Progenitor cell of endocrine pancreas (in vitro differentiated cells): ENCODE results near the gene FAM8A1. TPM values are rescaled to one million over a fixed set of nuclear protein-coding genes. Genes with fewer than 3 reads are reported as not detected.

Experiments
- DNase-seq: peaks from one replicate; pipeline ENCODE4 v3.0.0; 2021; ENCODE audit warnings: low spot score; ENCODE audit not compliant: unreplicated experiment
- H3K27ac Mint-ChIP-seq: 2 replicates; pipeline ENCODE4 v1.8.0; 2021; ENCODE audit warnings: mild to moderate bottlenecking, moderate library complexity, mixed read lengths
- H3K27me3 Mint-ChIP-seq: 2 replicates; pipeline ENCODE4 v1.8.0; 2021; ENCODE audit warnings: mixed read lengths
- H3K36me3 Mint-ChIP-seq: 2 replicates; pipeline ENCODE4 v1.8.0; 2022; ENCODE audit warnings: mixed read lengths; ENCODE audit not compliant: insufficient read depth
- H3K4me1 Mint-ChIP-seq: 2 replicates; pipeline ENCODE4 v1.8.0; 2021; ENCODE audit warnings: low read depth, mixed read lengths
- H3K4me3 Mint-ChIP-seq: 2 replicates; pipeline ENCODE4 v1.8.0; 2021; ENCODE audit warnings: low read depth, mild to moderate bottlenecking, moderate library complexity, mixed read lengths
- H3K9me3 Mint-ChIP-seq: 2 replicates; pipeline ENCODE4 v1.8.0; 2021; ENCODE audit warnings: low read depth, mixed read lengths
- CTCF ChIP-seq: fragments of 200-600 bp; sonication (generic); IDR thresholded peaks from one replicate; pipeline ENCODE4 v1.5.0; 2021; ENCODE audit warnings: antibody characterized with exemption, mild to moderate bottlenecking; ENCODE audit not compliant: unreplicated experiment
- total RNA-seq: library from RNA; stranded (reverse); gene quantifications from 2 replicates; pipeline ENCODE4 v1.2.1, GENCODE V29; 2021

FAM8A1 gene
- total RNA-seq, 1 donor from 2014 or later, result 19.4 TPM

GRCh38 chr6:17630511-17631073 lies 30.5 kb downstream of the FAM8A1 start:
- TF ChIP-seq CTCF, result no peak
- H3K4me1 Mint-ChIP-seq, result peaks cover 8% of the 10 kb centered on the region
- H3K4me3 Mint-ChIP-seq, result no peak overlapping the region

GRCh38 chr6:17632934-17633333 lies 32.8 kb downstream of the FAM8A1 start:
- no peak overlapping the region for H3K4me3 Mint-ChIP-seq
- H3K27ac Mint-ChIP-seq, result peak overlapping the region; percentile 24
- TF ChIP-seq CTCF, result no peak
- no peaks in the 10 kb centered on the region for H3K27me3 Mint-ChIP-seq
- peaks cover 31% of the 10 kb centered on the region for H3K36me3 Mint-ChIP-seq
- H3K9me3 Mint-ChIP-seq, result no peaks in the 10 kb centered on the region
- H3K4me1 Mint-ChIP-seq, result peaks cover 8% of the 10 kb centered on the region
- DNase-seq, result no peak

More at GRCh38 chr6:17630511-17631073, 30.5 kb downstream of the FAM8A1 start:
- Mint-ChIP-seq H3K9me3 (no peaks in the 10 kb centered on the region), H3K27me3 (no peaks in the 10 kb centered on the region), H3K27ac (peak overlapping the region; percentile 52), H3K36me3 (peaks cover 29% of the 10 kb centered on the region)
- DNase-seq, result no peak

GRCh38 chr6:17633465-17634188 lies 33.5 kb downstream of the FAM8A1 start:
- peaks cover 8% of the 10 kb centered on the region for H3K4me1 Mint-ChIP-seq
- no peak for DNase-seq
- H3K27me3 Mint-ChIP-seq, result no peaks in the 10 kb centered on the region
- peak overlapping the region; percentile 24 for H3K27ac Mint-ChIP-seq
- H3K36me3 Mint-ChIP-seq, result peaks cover 33% of the 10 kb centered on the region
- no peak overlapping the region for H3K4me3 Mint-ChIP-seq
- H3K9me3 Mint-ChIP-seq, result no peaks in the 10 kb centered on the region
- no peak for TF ChIP-seq CTCF

- DNase-seq, result no peak
- Mint-ChIP-seq H3K4me1 (peaks cover 2% of the 10 kb centered on the region), H3K4me3 (no peak overlapping the region), H3K9me3 (no peaks in the 10 kb centered on the region), H3K27ac (no peak overlapping the region), H3K27me3 (no peaks in the 10 kb centered on the region), H3K36me3 (peaks cover 33% of the 10 kb centered on the region)
- TF ChIP-seq CTCF, result no peak
These were observed 35.5 kb downstream of the FAM8A1 start for GRCh38 chr6:17635568-17635967.

- no peak for TF ChIP-seq CTCF
- H3K4me3 Mint-ChIP-seq, result no peak overlapping the region
- H3K27me3 Mint-ChIP-seq, result no peaks in the 10 kb centered on the region
- H3K36me3 Mint-ChIP-seq, result peaks cover 33% of the 10 kb centered on the region
- H3K9me3 Mint-ChIP-seq, result peaks cover 3% of the 10 kb centered on the region
- no peak overlapping the region for H3K27ac Mint-ChIP-seq
- DNase-seq, result no peak
- no peaks in the 10 kb centered on the region for H3K4me1 Mint-ChIP-seq
These were observed 38.2 kb downstream of the FAM8A1 start for GRCh38 chr6:17638212-17638715.
